GM19238 (cell line): ENCODE measurements around the gene BAZ2B.

ENCODE experiments used
- DNase-seq: peaks from one replicate; pipeline ENCODE4 v3.0.0; 2011; ENCODE audit warnings: low spot score; ENCODE audit not compliant: insufficient read length

The BAZ2B gene

GRCh38 chr2:159462961-159463360 is 153.4 kb downstream of the BAZ2B start:
- DNase-seq = no peak

GRCh38 chr2:159462201-159462785 is 154.1 kb downstream of the BAZ2B start:
- no peak for DNase-seq

GRCh38 chr2:159461076-159461475 is 155.3 kb downstream of the BAZ2B start:
- DNase-seq = no peak

GRCh38 chr2:159460227-159460626 is 156.1 kb downstream of the BAZ2B start:
- no peak for DNase-seq

GRCh38 chr2:159459279-159459678 is 157.1 kb downstream of the BAZ2B start:
- DNase-seq = no peak

GRCh38 chr2:159457589-159457988 is 158.8 kb downstream of the BAZ2B start:
- DNase-seq = no peak

GRCh38 chr2:159456500-159457426 is 159.6 kb downstream of the BAZ2B start:
- no peak for DNase-seq

GRCh38 chr2:159455330-159455918 is 160.9 kb downstream of the BAZ2B start:
- no peak for DNase-seq

GRCh38 chr2:159454185-159454584 is 162.2 kb downstream of the BAZ2B start:
- no peak for DNase-seq

GRCh38 chr2:159450180-159450579 is 166.2 kb downstream of the BAZ2B start:
- DNase-seq = no peak

- DNase-seq = no peak
These were observed 166.7 kb downstream of the BAZ2B start for GRCh38 chr2:159449504-159450124.

- no peak for DNase-seq
These were observed 169.5 kb downstream of the BAZ2B start for GRCh38 chr2:159446817-159447216.

- DNase-seq = no peak
These were observed 170.1 kb downstream of the BAZ2B start for GRCh38 chr2:159446201-159446600.

GRCh38 chr2:159445307-159445706 is 171.0 kb downstream of the BAZ2B start:
- DNase-seq = no peak

- DNase-seq = no peak
These were observed 171.6 kb downstream of the BAZ2B start for GRCh38 chr2:159444754-159445153.

- no peak for DNase-seq
These were observed 174.0 kb downstream of the BAZ2B start for GRCh38 chr2:159442159-159442852.

- no peak for DNase-seq
These were observed 175.2 kb downstream of the BAZ2B start for GRCh38 chr2:159441182-159441581.

GRCh38 chr2:159439421-159439820 is 176.9 kb downstream of the BAZ2B start:
- no peak for DNase-seq

GRCh38 chr2:159438720-159439353 is 177.5 kb downstream of the BAZ2B start:
- DNase-seq = no peak

GRCh38 chr2:159438284-159438683 is 178.1 kb downstream of the BAZ2B start:
- no peak for DNase-seq

- DNase-seq = no peak
These were observed 183.7 kb downstream of the BAZ2B start for GRCh38 chr2:159432610-159433009.
